ENCODE results near the gene HSD11B1L.

HSD11B1L gene, protein sequence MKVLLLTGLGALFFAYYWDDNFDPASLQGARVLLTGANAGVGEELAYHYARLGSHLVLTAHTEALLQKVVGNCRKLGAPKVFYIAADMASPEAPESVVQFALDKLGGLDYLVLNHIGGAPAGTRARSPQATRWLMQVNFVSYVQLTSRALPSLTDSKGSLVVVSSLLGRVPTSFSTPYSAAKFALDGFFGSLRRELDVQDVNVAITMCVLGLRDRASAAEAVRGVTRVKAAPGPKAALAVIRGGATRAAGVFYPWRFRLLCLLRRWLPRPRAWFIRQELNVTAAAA

GRCh38 chr19:5680437-5681368 is at the start of gene HSD11B1L, which contains the start of gene MICOS13:
HSD11B1L (plus strand) TSS chr19:5681027; CDS start chr19:5684833, 3,806 bp downstream.
MICOS13 (minus strand) TSS chr19:5680516; CDS start chr19:5680486, 30 bp downstream.
- DNase-seq (ENCODE audit: low read depth) = peak; percentile 96

DNA sequence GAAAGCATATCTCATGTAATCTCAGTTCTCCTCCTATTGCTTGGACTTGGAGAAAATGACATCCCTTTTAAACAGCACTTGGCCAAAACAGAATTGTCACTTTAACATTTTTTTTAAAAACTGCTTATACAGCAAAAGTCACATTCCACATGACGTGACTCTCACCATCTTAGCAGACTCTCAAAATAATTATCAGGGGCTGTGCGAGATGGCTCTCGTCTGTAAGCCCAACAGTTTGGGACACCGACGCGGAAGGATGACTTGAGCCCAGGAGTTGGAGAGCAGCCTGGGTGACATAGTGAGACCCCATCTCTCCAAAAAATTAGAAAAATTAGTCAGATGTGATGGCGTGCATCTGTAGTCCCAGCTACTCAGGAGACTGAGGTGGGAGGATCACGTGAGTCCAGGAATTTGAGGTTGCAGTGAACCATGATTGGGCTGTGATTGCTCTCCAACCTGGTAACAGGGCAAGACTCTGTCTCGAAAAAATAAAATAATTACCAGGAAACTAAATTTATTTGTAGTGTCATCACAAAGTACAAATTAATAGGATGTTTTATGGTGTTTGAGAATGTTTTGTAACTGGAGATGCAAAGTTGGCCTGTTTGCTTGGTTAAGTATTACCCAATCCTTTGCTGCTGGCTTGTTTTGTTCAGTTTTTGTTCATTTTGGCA is 49.1 kb upstream of the HSD11B1L start:
- DNase-seq (ENCODE audit: low read depth) = no peak

DNA sequence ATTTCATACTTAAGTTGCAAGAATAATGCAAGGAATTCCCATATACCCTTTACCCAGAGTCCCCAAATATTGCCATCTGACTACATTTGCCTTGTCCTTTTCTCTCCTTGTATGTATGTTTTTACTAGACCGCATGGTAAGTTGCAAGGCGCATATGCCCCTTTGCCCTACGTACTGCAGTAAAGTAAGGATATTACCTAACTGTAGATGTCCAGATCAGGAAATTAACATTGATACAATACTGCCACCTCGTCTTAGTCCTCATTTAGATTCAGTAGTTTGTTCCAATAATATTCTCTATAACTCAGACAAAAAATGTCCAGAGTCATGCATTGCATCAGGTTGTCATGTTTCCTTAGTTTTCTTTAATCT is 48.6 kb upstream of the HSD11B1L start:
- DNase-seq (ENCODE audit: low read depth) = no peak

- no peak for DNase-seq (ENCODE audit: low read depth)
Observed at GRCh38 chr19:5632657-5633056, 48.2 kb upstream of the HSD11B1L start.

DNA sequence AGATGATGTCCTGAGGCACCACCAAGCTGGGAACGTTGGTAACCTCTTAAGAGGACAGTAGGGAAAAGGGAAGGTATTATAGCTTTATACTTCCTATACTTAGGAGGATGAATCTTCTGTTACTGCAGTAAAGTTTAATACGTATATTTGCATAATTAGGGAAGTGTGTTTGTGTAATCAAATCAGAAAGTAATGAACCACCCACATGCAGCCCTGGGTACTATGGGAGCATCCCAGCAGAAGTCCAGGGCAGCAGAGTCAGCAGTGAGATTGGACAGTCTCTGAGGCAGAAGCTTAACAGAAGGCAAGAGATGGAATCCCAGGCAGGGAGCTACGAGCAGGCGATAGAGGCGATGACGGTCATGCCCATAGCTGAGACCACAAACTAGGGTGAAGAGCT is 45.4 kb upstream of the HSD11B1L start:
- DNase-seq (ENCODE audit: low read depth) = no peak

DNA sequence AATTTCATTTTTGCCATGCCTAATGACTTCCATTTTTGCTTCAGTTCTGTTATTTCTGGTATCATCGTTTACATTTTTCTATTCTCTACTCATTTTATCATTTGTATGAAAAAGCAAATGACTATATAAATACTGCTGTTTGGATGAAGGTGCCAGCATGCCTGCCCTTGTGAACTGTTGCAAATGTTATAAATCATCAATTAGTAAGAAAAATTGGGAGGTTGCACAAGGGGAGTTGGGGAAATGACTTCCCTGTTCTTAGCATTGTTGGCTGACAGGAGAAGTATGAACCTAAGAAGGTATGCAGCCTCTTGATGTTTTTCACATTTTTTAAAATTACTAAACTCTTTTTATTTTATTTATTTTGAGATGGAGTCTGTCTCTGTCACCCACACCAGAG is 42.9 kb upstream of the HSD11B1L start:
- no peak for DNase-seq (ENCODE audit: low read depth)

DNA sequence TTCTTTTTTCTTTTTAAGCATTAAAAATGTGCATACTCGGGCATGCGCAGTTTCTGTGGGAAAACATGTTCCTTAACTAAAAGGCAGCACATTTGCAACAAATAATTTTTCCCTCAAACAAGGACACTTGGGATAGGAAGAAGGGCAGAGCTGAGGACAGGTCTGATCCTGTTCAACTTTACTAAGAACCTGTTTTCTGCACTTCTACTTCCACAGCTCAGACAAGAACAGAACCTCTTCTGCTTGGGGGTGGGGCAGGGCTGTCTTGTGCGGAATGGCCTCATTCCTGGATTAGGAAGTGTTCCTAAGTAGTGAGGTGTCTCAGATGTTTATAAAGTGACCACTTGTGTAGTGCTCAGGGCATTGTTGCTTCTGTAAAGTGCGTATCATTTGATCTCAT is 39.7 kb upstream of the HSD11B1L start:
- no peak for DNase-seq (ENCODE audit: low read depth)

DNA sequence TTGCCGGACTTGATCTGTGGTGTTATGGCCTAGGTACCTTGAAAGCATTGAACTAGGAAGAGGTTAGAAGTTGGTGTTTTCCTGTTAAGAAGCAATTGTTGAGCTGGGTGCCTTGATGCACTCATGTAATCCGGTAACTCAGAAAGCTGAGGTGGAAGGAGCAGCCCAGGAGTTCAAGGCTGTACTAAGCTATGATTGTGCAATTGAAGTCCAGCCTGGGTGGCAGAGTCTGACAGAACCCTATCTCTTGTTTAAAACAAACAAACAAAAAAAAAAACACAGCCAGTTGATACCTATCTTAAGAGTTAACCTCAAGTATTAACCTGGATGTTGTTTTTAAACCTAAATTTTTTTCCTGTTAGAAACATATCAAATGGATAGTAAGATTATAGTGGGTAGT is 38.6 kb upstream of the HSD11B1L start:
- DNase-seq (ENCODE audit: low read depth) = no peak

DNA sequence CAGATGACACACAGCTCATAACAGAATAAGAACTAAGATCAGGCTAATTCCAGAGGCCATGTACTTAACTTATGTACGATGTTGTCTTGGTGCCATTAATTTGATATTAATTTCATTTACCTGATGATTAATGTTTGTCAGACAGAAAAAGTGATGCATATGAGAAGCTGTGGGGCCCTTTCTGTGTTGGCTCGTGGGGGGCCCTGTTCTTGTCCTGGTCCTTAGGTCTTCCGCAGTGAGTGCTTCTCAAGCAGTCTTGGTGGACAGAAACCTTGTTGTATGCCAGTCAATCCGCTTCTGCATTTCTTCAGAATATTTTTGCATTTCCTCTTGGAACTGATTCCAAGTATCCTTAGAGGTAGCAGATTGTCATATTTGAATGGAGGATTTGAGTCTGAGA is 37.8 kb upstream of the HSD11B1L start:
- no peak for DNase-seq (ENCODE audit: low read depth)

DNA sequence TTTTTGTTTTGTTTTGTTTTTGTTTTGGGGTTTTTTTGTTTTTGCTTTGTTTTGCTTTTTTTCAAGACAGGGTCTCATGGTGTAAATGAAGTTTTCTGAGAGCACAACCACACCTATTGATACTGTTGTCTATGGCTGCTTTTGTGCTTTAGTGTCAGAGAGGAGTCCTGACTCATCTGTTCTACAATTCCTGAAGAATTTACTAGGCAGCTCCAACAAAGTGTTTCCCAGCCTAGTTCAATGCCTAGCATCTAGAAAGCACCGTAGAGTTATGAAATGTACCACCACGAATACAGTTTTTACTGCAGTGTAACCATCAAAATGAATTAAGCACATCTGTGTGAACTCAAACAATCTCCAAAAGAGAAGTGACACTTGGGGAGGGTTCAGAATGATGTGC is 36.8 kb upstream of the HSD11B1L start:
- DNase-seq (ENCODE audit: low read depth) = no peak

GRCh38 chr19:5645409-5645808 is 35.4 kb upstream of the HSD11B1L start:
- no peak for DNase-seq (ENCODE audit: low read depth)

- no peak for DNase-seq (ENCODE audit: low read depth)
Observed at GRCh38 chr19:5646703-5647102, 34.1 kb upstream of the HSD11B1L start.

- no peak for DNase-seq (ENCODE audit: low read depth)
Observed at GRCh38 chr19:5648464-5648863, 32.4 kb upstream of the HSD11B1L start.

DNA sequence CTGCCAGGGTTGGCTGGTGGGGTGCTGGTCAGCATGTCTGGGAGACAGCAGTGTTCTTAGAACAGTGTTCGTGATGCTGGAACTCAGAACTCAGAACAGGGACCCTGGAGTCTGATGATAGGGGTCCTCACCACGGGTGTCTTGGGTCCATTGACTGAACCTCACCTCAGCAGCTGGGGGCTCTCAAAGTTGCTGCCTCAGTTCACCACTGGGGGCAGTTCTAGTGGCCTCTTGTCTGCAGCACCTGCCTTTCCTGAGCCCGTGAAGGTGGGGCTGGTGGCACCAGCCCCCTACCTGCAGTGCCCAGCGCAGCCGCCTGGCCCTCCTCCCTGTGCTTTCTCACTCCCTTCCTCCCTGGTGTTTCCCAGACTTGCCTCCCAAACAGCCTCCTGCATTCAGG is 29.5 kb upstream of the HSD11B1L start:
- no peak for DNase-seq (ENCODE audit: low read depth)

- DNase-seq (ENCODE audit: low read depth) = no peak
Observed at GRCh38 chr19:5652261-5652660, 28.6 kb upstream of the HSD11B1L start.

GRCh38 chr19:5654931-5655330 is 25.9 kb upstream of the HSD11B1L start:
- no peak for DNase-seq (ENCODE audit: low read depth)

GRCh38 chr19:5655412-5655811 is 25.4 kb upstream of the HSD11B1L start:
- no peak for DNase-seq (ENCODE audit: low read depth)

DNA sequence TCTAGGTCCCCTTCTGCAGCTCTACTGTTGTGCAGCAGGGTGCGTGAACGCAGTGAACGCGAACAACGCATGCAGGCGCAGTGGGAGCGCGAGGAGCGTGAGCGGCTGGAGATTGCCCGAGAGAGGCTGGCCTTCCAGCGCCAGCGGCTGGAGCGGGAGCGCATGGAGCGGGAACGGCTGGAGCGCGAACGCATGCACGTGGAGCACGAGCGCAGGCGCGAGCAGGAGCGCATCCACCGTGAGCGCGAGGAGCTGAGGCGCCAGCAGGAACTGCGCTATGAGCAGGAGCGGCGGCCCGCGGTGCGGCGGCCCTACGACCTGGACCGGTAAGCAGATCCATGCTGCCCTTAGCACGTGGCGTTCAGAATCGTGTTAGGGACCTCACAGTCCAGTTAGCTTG is 19.3 kb upstream of the HSD11B1L start:
- no peak for DNase-seq (ENCODE audit: low read depth)

DNA sequence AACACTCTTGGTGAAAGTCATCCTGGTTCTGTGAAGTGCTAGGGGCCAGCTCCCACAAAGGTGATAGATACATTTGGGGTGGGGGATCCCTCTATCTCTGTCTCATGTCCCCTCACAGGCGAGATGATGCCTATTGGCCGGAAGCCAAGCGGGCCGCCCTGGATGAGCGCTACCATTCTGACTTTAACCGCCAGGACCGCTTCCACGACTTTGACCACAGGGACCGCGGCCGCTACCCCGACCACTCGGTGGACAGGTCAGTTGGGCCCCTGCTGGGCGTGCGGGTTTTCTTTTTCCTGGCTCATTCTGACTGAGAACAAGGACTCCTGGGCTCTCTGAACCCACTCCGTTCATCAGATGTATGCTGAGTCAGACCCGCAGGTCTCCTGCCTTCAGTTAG is 16.9 kb upstream of the HSD11B1L start:
- no peak for DNase-seq (ENCODE audit: low read depth)

DNA sequence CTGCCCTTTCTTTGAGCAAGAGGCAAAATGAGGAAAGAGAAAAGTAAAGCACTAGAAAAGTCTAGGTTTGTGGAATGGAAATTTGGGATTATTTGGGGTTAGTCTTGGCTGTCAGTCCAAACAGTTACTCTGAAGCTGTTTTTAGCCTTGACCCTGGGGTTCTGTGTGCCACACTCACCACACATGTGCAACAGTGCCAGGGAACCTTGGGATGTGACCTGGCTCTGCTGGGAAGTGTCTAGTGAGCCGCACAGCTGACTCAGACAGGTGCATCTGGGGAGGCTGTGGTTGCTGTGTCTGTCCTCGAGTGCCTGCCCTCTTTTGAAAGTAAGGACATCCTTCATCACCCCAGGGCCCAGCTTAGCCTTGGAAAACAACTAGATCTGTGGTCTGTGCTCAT is 16.3 kb upstream of the HSD11B1L start:
- DNase-seq (ENCODE audit: low read depth) = no peak

GRCh38 chr19:5665781-5666513 is 14.9 kb upstream of the HSD11B1L start:
- DNase-seq (ENCODE audit: low read depth) = no peak

Measured in stimulated activated CD8-positive, alpha-beta memory T cell treated with anti-CD3 and anti-CD28 coated beads, Interleukin-12 subunit alpha, Interleukin-12 subunit beta, amount 100 ng/mL, for 1 hour (primary cell).